HG03159 (cell line): ENCODE measurements around the gene IGSF1.
"Not testable (repeated sequence)": the region's sequence is repeated elsewhere in the genome, so short reads cannot be mapped to it uniquely, and the experiment has no call there.

Experiments used
- ATAC-seq: cut with Tn5 transposase; IDR thresholded peaks from one replicate; pipeline ENCODE4 v1.9.1; 2021; ENCODE audit warnings: mild to moderate bottlenecking, moderate library complexity; ENCODE audit not compliant: unreplicated experiment

The IGSF1 gene

GRCh38 chrX:131271274-131271673 is 17.8 kb downstream of the IGSF1 start:
- ATAC-seq: no peak

DNA sequence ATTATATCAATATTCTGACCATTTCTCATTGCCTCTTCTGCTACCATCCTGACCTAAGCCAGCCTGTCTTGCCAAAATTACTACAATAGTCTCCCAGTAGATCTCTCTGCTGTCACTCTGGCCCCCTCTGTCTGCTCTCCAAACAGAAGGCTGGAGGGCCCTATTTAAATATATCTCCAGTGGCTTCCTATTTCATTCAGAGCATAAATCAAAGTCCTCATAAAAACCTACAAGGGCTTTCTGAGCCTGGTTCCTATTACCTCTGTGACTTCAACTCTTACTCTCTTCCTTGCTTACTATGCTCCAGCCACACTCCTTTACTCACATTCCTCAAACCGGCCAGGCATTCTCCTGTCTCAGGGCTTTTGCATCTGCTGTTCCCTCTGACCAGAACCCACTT is 19.0 kb downstream of the IGSF1 start:
- no peak for ATAC-seq

- no peak for ATAC-seq
Measured at GRCh38 chrX:131264665-131265064, 24.4 kb downstream of the IGSF1 start.

DNA sequence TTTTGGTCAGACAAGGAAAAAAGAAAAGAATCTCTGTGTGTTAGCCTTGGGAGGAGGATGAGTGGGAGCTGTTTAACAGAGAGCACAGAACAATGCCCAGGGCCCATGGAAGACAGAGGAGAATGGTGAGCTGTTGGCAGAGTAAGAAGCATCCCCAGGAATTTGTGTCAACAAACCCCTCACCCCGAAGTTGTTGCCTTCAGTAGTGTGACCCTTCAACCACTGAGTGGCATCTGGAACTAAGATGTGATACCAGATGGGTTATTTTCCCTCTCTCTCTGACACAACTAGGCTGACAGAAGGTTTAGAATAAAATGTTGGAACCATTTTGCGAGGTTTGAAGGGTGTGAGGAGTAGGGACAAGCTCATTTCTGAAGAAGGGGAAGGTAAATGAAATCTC is 25.1 kb downstream of the IGSF1 start:
- ATAC-seq: no peak

- peak; percentile 56 for ATAC-seq
Measured at GRCh38 chrX:131262738-131263679, 26.1 kb downstream of the IGSF1 start.

DNA sequence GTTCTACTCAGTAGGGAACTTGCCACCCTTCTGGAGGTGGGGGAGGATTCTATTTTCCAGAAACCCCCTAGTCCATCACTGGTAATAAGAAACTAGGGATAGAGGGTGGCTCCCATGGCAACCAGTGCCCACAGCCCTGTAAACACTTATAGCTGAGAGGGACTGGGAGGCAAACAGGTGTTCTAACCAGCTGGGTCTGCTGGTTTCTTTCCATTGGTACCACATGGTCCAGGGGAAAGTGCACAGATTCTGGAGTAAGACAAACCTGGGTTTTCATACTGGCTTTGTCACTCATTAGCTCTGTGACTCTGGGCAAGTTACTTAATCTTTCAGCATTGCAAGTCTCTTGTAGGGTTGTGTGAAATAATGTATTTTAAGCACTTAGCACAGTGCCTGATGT is 26.9 kb downstream of the IGSF1 start:
- ATAC-seq: no peak

DNA sequence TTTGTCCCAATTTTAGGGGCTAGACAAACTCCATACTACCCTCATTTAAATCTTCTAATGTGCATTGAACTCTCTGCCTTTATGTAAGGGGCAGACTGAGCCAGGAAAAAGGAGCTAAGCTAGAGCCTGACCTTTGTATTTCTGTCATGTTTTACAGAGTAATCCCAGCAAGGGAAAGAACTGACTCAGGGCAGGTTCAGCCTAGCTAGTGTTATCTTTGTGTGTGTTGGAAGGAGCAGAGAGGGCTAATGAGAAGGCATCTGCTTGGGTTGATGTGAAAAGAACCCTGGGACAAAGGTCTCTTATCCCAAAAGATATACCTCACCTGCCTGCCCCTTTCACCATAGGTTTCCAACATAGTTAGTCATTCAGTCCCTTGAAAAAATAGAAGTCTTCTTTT is 31.7 kb downstream of the IGSF1 start:
- no peak for ATAC-seq

- ATAC-seq: not testable (repeated sequence)
Measured at GRCh38 chrX:131250984-131251738, 37.9 kb downstream of the IGSF1 start.

GRCh38 chrX:131239057-131239456 is 50.0 kb downstream of the IGSF1 start:
- ATAC-seq: no peak

GRCh38 chrX:131237363-131237762 is 51.7 kb downstream of the IGSF1 start:
- no peak for ATAC-seq

DNA sequence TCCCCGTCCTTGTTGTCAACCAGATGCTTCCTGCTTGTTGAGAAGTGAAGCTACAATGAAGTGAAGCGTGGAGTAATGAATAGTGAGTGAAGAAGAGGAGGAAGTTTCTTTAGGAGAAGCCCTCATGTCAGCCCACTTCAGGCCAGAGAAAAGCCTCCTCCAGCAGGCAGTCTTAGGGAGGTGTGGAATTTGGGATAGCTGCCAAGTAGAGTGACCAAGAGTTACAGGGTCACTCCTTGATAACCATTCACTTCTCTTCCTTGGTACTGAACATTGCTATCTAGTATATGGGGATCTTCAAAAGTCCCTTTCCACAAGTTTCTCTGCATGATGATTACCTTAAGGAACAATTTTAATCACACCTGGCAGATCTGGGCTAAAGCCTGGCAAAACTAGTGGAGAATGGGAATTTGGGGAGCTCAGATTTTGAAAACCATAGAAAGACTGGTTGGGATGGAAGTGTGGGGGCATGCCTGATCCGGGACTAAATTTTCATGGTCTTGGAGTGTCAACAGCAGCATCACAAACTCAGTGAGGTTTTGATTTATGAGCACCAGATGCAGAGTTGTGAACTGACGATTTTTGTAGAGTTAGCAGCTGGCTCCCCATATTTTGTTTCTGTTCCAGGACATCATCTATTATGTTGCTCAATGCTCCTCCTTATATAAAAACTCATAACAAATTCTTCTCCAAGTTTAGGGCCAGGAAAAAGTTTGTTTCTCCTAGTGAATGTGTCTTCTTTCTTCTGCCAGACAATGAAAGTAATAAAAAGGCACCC is 53.1 kb downstream of the IGSF1 start:
- ATAC-seq: no peak

DNA sequence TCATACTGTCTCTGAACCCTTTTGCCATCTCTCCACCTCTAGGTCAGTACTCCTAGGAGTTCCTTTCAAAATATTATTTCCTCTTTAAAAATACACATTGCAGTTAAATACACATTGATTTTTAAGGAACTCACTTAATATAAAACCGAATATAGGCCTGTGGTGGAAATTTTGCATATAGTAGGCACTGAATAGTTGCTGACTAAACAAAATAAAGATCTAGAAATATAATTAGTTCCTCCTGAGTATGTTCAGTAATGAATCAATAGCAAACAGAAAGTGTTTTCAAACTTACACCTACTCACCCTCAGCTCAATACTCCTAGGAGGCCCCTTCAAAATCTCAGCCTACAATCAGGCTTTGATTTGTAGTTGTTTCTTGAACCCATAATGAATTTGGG is 61.5 kb downstream of the IGSF1 start:
- ATAC-seq: no peak

- no peak for ATAC-seq
Measured at GRCh38 chrX:131226591-131226990, 62.5 kb downstream of the IGSF1 start.

- no peak for ATAC-seq
Measured at GRCh38 chrX:131225078-131225477, 64.0 kb downstream of the IGSF1 start.
